ENCODE data around the gene MLN.

Gene MLN, protein sequence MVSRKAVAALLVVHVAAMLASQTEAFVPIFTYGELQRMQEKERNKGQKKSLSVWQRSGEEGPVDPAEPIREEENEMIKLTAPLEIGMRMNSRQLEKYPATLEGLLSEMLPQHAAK

DNA sequence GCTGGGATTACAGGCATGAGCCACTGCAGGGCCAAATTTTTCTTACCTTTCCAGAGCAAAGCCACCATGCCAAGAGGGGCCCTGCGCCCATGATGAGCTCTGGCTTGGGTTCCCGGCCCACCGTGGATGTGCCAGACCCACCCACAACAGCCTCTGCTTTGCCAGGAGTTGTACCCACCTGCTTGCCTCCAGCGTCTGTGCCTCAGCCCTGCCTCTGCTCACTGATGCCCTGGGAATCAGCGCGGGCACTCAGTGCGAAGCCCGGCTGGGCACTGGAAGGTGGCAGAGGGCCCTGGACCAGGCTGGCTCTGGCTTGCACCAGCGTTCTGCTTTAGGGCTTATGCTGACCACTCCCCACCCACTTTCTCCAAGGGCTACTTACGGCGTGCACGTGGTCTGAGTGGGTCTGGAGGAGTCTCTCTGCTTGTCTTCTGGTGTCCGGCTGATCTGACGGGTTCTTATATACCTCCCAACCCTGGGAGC, at the start of gene MLN:
Gene MLN (minus strand): TSS at position 433 of the 483 bp plus-strand sequence. CDS start 2,840 bp downstream, outside the sequence.
- Mint-ChIP-seq H3K27ac (no peak within 1 kb of the TSS), H3K9me3 (no peaks in the 10 kb centered on the region), H3K4me1 (ENCODE audit: low read depth) (peaks cover 17% of the 10 kb centered on the region), H3K36me3 (ENCODE audit: low read depth) (no peaks in the 10 kb centered on the region), H3K4me3 (no peak within 1 kb of the TSS), H3K27me3 (peaks cover 13% of the 10 kb centered on the region)
- DNase-seq: no peak

GRCh38 chr6:33853026-33853425, 49.2 kb upstream of the MLN start:
- DNase-seq: no peak
- H3K4me1 Mint-ChIP-seq (ENCODE audit: low read depth): peaks cover 28% of the 10 kb centered on the region
- H3K27ac Mint-ChIP-seq: no peak overlapping the region
- H3K9me3 Mint-ChIP-seq: no peaks in the 10 kb centered on the region
- H3K27me3 Mint-ChIP-seq: peaks cover 17% of the 10 kb centered on the region
- H3K36me3 Mint-ChIP-seq (ENCODE audit: low read depth): no peaks in the 10 kb centered on the region
- H3K4me3 Mint-ChIP-seq: no peak overlapping the region

DNA sequence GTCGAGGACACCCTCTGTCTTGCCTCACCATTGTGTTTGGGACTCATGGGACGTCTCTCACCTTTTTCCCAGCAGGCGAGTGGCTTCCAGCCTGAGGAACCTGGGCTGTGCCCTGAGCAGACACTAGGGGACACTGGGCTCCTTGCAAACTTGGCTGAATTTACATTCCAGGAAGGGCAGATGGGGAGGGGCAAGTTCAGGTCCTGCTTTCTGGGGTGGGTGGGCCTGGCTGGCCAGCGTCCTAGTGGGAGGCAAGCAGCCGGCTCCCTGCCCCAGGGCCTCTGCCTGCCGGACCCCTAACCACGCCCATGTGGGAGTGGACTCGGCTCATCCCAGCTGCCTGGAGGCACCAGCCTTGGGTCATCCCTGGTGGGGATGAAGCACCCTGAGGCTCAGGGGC, 48.2 kb upstream of the MLN start:
- no peak overlapping the region for H3K27ac Mint-ChIP-seq
- peaks cover 17% of the 10 kb centered on the region for H3K27me3 Mint-ChIP-seq
- peaks cover 18% of the 10 kb centered on the region for H3K4me1 Mint-ChIP-seq (ENCODE audit: low read depth)
- no peak for DNase-seq
- no peak overlapping the region for H3K4me3 Mint-ChIP-seq
- no peaks in the 10 kb centered on the region for H3K9me3 Mint-ChIP-seq
- H3K36me3 Mint-ChIP-seq (ENCODE audit: low read depth): no peaks in the 10 kb centered on the region

DNA sequence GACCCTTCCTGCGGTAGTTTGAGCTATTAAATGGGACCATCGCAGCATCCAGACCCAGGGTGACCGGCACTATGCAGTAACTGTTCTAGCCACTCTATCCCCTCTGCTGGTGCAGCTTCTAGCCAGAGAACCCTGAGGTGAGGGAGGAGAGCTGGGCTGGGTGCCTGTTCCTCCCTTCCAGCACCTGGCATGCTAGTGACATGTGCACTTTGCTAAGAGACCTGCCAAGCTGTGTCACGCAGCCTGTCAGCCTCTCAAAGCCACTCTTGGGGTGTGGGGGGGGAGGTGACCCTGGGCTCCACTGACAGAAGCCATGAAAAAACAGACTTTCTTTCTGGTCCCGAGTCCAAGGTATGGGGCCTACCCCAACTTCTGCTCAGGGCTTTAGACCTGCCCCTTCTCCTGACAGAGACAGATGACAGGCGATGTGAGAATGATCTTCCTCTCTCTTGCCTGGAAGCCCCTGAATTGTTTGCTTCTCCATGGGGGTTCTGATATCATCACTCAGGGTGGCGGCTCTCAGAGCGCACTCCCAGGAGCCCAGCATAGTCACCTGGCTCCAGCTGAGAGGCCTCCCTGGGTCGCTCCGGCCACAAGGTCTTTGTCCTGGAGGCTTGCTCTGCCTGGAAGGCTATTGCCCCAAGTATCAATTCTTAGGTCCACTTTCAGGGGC, 47.2 kb upstream of the MLN start:
- Mint-ChIP-seq H3K4me3 (no peak overlapping the region), H3K27me3 (peaks cover 17% of the 10 kb centered on the region), H3K27ac (no peak overlapping the region), H3K36me3 (ENCODE audit: low read depth) (no peaks in the 10 kb centered on the region), H3K9me3 (no peaks in the 10 kb centered on the region), H3K4me1 (ENCODE audit: low read depth) (peaks cover 10% of the 10 kb centered on the region)
- DNase-seq: no peak

GRCh38 chr6:33850296-33850695, 46.5 kb upstream of the MLN start:
- DNase-seq: no peak
- Mint-ChIP-seq H3K36me3 (ENCODE audit: low read depth) (no peaks in the 10 kb centered on the region), H3K4me1 (ENCODE audit: low read depth) (peaks cover 3% of the 10 kb centered on the region), H3K9me3 (no peaks in the 10 kb centered on the region), H3K27me3 (peaks cover 17% of the 10 kb centered on the region), H3K4me3 (no peak overlapping the region), H3K27ac (no peak overlapping the region)

- Mint-ChIP-seq H3K4me1 (ENCODE audit: low read depth) (peaks cover 1% of the 10 kb centered on the region), H3K9me3 (no peaks in the 10 kb centered on the region), H3K27me3 (peaks cover 13% of the 10 kb centered on the region), H3K36me3 (ENCODE audit: low read depth) (no peaks in the 10 kb centered on the region), H3K27ac (no peak overlapping the region), H3K4me3 (no peak overlapping the region)
- DNase-seq: no peak
These were observed 45.8 kb upstream of the MLN start for GRCh38 chr6:33849500-33850075.

DNA sequence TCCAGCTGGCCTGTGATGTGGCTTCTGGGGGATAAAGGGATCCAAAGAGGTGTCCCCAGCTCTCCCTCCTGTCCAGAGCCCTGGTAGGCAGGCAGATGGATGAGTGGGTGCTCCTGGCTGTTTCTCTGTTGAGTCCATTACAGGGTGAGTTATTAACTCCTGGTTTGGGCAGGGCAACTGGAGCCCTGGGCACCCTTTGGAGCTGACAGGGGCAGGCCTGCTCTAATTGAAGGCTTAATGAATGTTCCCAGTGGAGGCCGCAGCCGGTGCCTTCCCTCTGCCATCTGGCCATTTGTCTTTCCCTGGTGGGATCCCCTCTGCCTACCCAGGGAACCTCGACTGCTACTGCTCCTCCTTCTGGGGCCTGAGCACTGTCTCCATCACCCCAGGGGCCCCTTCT, 44.7 kb upstream of the MLN start:
- no peak for DNase-seq
- Mint-ChIP-seq H3K4me1 (ENCODE audit: low read depth) (peaks cover 1% of the 10 kb centered on the region), H3K27me3 (peaks cover 8% of the 10 kb centered on the region), H3K36me3 (ENCODE audit: low read depth) (no peaks in the 10 kb centered on the region), H3K27ac (no peak overlapping the region), H3K9me3 (no peaks in the 10 kb centered on the region), H3K4me3 (no peak overlapping the region)

DNA sequence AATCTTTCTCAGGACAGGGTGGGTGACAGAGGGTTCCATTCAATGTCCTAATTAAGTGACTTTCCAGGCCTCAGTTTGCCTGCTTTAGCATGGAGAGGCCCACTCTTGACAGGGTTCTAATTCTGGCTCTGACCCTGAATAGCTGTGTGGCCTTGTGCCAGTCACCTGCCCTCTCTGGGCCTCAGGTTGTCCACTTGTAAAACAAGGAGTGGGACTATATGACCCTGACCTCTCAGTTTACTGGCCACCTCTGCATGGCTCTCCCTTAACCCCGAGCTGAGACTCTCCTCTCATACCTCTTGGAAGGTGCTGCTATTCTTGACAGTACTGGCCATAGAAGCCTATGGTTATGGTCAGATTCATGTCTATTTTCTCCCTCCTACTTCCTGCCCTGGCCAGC, 44.1 kb upstream of the MLN start:
- no peak for DNase-seq
- Mint-ChIP-seq H3K9me3 (no peaks in the 10 kb centered on the region), H3K27ac (no peak overlapping the region), H3K36me3 (ENCODE audit: low read depth) (no peaks in the 10 kb centered on the region), H3K4me1 (ENCODE audit: low read depth) (peaks cover 1% of the 10 kb centered on the region), H3K27me3 (peaks cover 8% of the 10 kb centered on the region), H3K4me3 (no peak overlapping the region)

DNA sequence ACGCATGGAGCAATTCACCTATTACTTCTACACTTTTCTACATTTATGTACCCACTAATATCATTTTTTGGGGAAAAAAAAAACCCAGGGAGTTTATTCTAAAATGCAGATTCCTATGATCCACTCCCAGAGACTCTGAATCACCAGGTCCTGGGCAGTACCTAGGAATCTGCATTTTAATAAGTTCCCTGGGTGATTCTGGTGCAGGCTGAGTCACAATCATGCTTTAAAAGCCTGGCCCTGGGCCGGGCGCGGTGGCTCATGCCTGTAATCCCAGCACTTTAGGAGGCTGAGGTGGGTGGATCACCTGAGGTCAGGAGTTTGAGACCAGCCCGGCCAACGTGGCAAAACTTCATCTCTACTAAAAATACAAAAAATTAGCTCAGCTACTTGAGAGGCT, 43.3 kb upstream of the MLN start:
- H3K27me3 Mint-ChIP-seq: peaks cover 8% of the 10 kb centered on the region
- H3K9me3 Mint-ChIP-seq: no peaks in the 10 kb centered on the region
- no peak for DNase-seq
- H3K36me3 Mint-ChIP-seq (ENCODE audit: low read depth): no peaks in the 10 kb centered on the region
- no peaks in the 10 kb centered on the region for H3K4me1 Mint-ChIP-seq (ENCODE audit: low read depth)
- H3K4me3 Mint-ChIP-seq: no peak overlapping the region
- no peak overlapping the region for H3K27ac Mint-ChIP-seq

- no peak for DNase-seq
- Mint-ChIP-seq H3K4me3 (no peak overlapping the region), H3K9me3 (no peaks in the 10 kb centered on the region), H3K27ac (no peak overlapping the region), H3K27me3 (peaks cover 1% of the 10 kb centered on the region), H3K4me1 (ENCODE audit: low read depth) (no peaks in the 10 kb centered on the region), H3K36me3 (ENCODE audit: low read depth) (no peaks in the 10 kb centered on the region)
These were observed 42.4 kb upstream of the MLN start for GRCh38 chr6:33846226-33846625.

DNA sequence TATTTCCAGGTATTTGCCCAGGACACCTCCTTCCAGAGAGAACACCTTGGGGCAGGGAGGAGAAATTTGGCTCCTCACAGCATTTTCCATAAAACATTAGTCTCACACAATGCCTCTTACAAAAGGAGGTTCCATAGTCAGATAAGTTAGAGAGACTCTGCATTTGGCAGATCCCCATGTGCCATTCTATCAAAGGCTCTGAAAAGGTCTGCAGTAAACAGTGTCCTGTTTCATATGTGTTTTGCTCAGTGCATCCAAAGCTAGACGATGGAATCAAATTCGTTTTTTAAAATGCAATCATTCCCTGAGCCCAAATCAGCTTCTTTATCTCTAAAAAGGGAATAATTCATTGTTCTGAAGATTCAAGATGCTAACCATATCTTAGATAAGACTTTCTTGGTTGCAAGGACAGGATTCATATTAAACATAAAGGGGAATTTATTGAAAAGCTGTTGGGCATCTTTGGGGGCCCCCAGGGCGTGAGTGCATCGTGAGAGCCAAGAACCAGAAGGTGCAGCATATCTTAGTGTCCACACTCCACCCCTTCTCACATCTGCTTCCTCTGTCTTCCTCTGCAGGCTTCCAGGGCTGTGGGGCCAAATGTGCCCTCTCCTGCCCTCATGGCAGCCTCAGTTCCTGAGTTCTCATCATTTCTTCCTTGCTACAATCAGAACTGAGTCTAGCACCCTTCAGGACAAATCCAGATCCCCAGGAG, 41.4 kb upstream of the MLN start:
- Mint-ChIP-seq H3K4me3 (no peak overlapping the region), H3K27me3 (no peaks in the 10 kb centered on the region), H3K4me1 (ENCODE audit: low read depth) (peaks cover 5% of the 10 kb centered on the region), H3K9me3 (no peaks in the 10 kb centered on the region), H3K27ac (no peak overlapping the region), H3K36me3 (ENCODE audit: low read depth) (no peaks in the 10 kb centered on the region)
- no peak for DNase-seq

DNA sequence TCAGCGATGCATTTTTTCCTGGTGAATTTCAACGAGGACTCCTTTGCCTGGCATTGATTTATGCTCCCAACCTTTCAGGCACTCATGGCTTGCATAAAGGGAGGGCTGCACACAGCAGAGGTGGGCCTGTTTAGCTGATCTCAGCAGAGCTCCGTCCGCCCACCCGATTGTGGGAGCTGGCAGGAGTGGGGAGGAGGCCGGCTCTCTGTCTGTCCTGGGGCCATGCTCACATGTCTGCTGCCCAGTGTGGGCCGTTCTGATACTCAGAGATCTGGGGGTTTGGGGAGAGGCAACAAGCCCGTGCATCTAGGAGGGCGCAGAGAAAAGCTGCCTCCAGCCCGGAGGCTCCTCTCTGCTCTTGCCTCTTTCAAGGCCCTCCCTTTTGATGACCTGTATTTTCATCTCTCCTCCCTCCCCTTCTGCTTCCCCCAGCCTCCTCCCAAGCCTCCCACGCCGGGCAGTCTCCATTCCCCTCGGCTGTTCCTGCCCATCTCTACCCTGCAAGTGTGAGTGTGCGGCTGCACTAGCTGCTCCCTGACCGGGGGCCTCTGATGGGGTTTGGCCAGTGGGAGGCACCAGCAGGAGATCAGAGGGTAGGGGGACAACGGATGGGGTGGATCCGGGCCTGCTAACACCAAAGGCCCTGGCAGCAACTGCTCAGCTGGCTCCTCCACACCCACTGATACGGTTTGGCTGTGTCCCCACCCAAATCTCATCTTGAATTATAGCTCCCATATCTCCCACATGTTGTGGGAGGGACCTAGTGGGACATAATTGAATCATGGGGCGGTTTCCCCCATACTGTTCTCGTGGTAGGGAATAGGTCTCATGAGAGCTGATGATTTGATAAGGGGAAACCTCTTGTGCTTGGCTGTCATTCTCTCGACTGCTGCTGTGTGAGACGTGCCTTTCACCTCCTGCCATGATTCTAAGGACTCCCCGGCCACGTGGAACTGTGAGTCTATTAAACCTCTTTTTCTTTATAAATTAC, 39.6 kb upstream of the MLN start:
- H3K27me3 Mint-ChIP-seq: no peaks in the 10 kb centered on the region
- no peak for DNase-seq
- H3K9me3 Mint-ChIP-seq: no peaks in the 10 kb centered on the region
- no peak overlapping the region for H3K27ac Mint-ChIP-seq
- no peaks in the 10 kb centered on the region for H3K36me3 Mint-ChIP-seq (ENCODE audit: low read depth)
- peaks cover 19% of the 10 kb centered on the region for H3K4me1 Mint-ChIP-seq (ENCODE audit: low read depth)
- no peak overlapping the region for H3K4me3 Mint-ChIP-seq

DNA sequence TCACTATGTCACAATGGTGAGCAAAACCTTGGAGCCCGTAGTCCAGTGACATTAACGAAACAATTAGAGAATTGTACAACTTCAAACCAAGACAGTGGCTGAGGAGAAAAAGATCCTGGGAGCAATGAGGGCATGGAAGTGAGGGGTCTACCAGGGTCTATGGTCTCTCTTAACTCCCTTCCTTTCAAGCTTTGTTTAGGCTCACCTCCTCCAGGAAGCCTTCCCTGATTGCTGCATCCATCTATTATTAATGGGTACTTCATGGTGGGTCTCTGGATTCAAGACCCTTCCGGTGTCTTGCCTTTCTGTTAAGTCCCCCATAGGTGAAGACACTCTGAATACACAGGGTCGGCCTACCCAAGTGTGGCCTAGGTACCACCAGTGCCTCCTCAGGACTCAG, 38.1 kb upstream of the MLN start:
- no peak for DNase-seq
- no peak overlapping the region for H3K27ac Mint-ChIP-seq
- no peaks in the 10 kb centered on the region for H3K36me3 Mint-ChIP-seq (ENCODE audit: low read depth)
- no peaks in the 10 kb centered on the region for H3K9me3 Mint-ChIP-seq
- H3K4me1 Mint-ChIP-seq (ENCODE audit: low read depth): peaks cover 19% of the 10 kb centered on the region
- H3K27me3 Mint-ChIP-seq: no peaks in the 10 kb centered on the region
- no peak overlapping the region for H3K4me3 Mint-ChIP-seq

- no peak for DNase-seq
- no peaks in the 10 kb centered on the region for H3K9me3 Mint-ChIP-seq
- no peaks in the 10 kb centered on the region for H3K36me3 Mint-ChIP-seq (ENCODE audit: low read depth)
- no peak overlapping the region for H3K4me3 Mint-ChIP-seq
- no peaks in the 10 kb centered on the region for H3K27me3 Mint-ChIP-seq
- peaks cover 19% of the 10 kb centered on the region for H3K4me1 Mint-ChIP-seq (ENCODE audit: low read depth)
- H3K27ac Mint-ChIP-seq: no peak overlapping the region
These were observed 37.3 kb upstream of the MLN start for GRCh38 chr6:33841070-33841469.
